CD4-positive, alpha-beta T cell treated with Interferon alpha-2 for 1 hour (primary cell): Measurements from ENCODE around the gene CABLES1.

Source experiments
- DNase-seq, 2 donors: peaks; one replicate each; pipeline ENCODE4 v3.0.0-alpha.2; 2020 to 2022

Gene CABLES1

GRCh38 chr18:23196119-23197007, 61.1 kb downstream of the CABLES1 start:
- no peak for DNase-seq

GRCh38 chr18:23198217-23198845, 63.0 kb downstream of the CABLES1 start:
- no peak for DNase-seq

DNA sequence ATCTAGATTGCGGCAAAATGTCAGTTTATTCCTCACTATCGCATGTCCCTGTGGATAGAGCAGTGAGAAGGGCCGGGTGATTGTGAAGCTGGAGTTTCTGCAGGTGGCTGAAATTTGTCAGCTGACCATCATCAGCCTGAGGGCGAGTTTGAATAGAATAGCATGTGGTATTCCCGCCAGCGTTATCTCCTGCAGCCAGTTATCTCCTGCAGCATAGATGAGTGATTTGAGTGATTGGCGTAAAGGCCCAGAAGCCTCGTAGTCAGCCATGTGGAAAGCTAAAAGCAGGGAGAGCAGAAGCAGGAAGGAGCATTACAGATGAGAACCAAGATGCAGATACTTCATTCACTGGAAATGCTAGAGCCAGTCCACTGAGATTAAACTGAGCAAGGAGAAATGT, 65.5 kb downstream of the CABLES1 start:
- no peak for DNase-seq

DNA sequence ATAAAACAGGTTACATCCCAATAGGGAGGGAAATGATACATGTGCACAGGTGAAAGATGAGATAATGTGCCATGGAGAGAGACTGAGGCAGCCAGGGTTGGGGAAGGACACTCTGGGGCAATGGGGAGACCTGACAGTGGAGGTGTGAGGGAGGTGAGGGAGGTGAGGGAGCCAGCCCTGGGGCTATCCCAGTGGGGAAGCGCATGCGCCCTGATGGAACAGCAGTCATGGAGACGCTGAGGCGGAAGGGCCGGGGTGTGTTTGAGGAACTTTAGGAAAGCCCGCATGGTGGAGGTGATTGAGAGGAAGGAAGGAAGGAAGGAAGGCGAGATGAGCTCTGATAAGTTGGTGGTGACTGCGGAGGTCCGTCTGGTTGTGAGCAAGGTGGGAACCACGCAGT, 66.5 kb downstream of the CABLES1 start:
- DNase-seq, result no peak

- DNase-seq, result no peak
These were observed 68.7 kb downstream of the CABLES1 start for GRCh38 chr18:23203891-23204432.

GRCh38 chr18:23204589-23205235, 69.4 kb downstream of the CABLES1 start:
- no peak for DNase-seq

GRCh38 chr18:23205980-23206379, 70.7 kb downstream of the CABLES1 start:
- no peak for DNase-seq

GRCh38 chr18:23207191-23207955, 72.1 kb downstream of the CABLES1 start:
- no peak for DNase-seq

DNA sequence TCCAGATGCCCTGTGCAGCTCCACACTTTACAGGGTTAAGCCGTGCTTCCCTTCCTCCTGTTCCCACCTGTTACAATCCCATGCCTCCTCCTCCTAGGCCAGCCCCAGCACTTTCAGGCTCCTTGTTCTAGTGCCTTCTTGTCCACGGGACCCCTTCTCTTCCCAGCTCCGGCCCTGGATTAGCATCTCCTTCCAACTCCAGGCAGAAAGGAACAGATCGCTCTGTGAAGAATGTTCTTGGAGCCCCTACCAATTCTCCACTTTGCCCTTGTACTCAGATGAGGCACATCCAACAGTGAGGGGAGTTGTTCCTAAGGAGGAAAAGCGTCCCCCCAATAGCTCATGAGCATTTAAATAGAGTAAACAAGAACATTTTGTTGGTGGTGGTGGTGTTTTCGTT, 72.7 kb downstream of the CABLES1 start:
- no peak for DNase-seq

DNA sequence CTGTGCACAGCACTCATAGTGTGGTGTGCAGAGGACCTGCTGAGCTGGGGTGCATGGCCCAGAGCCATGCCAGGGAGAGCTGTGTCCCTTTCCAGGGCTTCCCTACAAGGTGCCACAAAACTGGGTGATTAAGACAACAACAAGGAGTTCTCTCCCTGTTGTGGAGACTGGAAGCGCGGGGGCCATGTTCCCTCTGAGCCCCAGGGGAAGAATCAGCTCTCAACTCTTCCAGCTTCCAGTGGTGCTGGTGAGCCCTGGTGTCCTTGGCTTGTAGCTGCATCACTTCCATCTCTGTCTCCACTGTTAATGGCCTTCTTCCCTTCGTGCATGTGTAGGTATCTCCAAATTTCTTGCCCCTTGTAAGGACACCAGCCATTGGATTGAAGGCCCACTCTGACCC, 73.3 kb downstream of the CABLES1 start:
- no peak for DNase-seq

- DNase-seq, result no peak
These were observed 73.7 kb downstream of the CABLES1 start for GRCh38 chr18:23209031-23209430.

DNA sequence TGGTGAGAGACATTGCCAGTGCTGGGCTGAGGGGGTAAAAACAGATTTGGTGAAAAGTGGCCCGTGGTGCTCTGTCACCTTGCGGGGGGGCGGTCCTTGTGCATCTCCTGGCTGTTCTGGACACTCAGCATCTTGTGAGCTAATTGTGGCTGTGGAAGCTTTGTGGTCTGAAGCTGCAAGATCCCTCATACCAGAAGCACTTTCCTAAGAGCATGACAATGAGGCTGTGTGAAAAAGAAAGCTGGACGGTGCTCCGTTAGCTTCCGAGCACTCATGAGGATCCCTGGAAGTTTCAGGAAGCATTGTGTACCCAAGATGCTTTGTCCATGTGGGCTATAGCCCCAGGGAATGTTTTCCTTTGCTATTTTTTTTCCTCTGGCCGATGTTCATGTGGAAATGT, 74.5 kb downstream of the CABLES1 start:
- no peak for DNase-seq

GRCh38 chr18:23210526-23210925, 75.2 kb downstream of the CABLES1 start:
- no peak for DNase-seq

DNA sequence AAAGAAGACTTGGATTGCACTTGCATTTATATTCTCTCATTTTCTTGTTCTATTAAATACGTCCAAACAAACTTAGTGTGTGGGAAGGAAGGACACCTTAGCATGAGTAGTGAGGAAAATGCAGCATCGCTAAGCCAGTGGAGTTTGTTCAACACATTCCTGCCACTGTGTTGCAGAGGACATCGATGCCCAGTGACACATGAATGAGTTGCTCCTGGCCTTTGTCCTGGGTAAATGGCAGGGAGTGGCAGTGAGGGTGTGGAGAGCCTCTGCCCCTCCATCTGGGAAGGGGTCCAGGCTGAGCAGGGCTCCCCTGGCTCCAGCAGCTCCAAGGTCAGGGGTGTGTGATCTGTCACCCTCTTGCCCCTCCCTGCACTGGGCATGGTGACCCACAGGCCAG, 75.9 kb downstream of the CABLES1 start:
- DNase-seq, result no peak

GRCh38 chr18:23212161-23212560, 76.9 kb downstream of the CABLES1 start:
- no peak for DNase-seq

GRCh38 chr18:23213200-23213599, 77.9 kb downstream of the CABLES1 start:
- DNase-seq, result no peak

GRCh38 chr18:23217781-23218180, 82.5 kb downstream of the CABLES1 start:
- no peak for DNase-seq

GRCh38 chr18:23220355-23220754, 85.1 kb downstream of the CABLES1 start:
- DNase-seq, result no peak

GRCh38 chr18:23223641-23224040, 88.4 kb downstream of the CABLES1 start:
- no peak for DNase-seq

- DNase-seq, result no peak
These were observed 90.2 kb downstream of the CABLES1 start for GRCh38 chr18:23225503-23225902.

DNA sequence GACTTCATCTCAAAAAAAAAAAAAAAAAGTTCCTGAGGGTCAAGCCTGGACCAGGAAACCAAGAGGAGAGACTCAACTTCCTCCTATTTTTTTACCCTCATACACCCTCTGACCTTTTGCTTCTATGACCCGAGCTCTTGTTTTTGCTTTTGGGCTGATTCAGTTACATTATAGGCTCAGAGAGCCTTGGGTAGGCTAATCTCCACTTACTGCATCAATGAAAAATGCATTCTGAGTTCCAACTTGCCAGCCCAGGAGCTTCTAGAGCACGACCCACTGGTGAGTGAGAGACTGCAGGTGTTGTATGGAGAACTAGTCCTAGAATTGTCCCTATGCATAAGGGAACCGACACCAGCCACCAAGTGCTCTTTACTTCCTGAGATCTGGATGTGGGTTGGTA, 91.1 kb downstream of the CABLES1 start:
- no peak for DNase-seq

DNA sequence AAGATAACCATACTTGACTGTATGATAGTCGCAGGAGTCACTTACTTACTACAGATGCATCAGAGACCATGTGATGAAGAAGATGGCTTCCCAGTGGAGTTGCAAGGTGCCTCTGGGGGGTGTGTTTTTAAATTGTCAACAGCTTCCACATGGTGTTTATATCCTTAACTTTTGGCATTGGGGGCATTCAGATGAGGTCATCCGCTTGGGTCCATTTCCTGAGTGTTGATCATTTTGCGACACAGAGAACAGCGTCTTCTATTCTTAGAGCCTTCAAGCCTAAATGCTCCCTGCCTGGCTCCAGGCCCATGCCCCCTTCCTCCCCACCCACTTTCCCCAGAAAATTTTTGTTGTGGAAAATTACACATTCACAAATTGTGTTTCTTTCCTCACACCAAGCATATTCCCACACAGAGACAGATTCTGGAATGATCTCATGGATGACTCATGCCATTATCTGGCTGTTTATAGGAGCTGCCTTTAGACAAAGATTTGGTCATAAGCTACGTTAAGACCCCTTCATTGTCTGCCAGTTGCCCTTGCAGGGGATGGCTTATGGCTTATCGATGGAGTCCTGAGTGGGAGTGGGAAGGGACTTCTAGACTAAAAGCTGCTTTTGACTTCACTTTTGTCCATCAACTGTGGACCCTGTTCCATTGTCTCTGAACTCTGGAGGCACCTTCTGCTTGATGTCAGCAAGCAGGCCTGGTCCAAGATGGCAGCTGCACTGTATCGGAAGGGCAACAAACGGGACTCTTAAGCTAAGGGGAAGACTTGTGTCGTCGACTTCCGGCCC, 91.8 kb downstream of the CABLES1 start:
- no peak for DNase-seq
